Right lobe of liver (tissue), 6 donors: ENCODE measurements around the gene SZRD1. TPM values are rescaled to one million over a fixed set of nuclear protein-coding genes. Genes with fewer than 3 reads are reported as not detected.
A peak's percentile ranks its signal among the peaks of the same experiment; 100 is the strongest.

Experiments
- ATAC-seq, 4 donors: fragments of 200-7000 bp; cut with Tn5 transposase; one replicate each; pipeline ENCODE4 v1.9.1; 2020; ENCODE audit warnings: mild to moderate bottlenecking in 4 of 4, moderate library complexity in 4 of 4
- DNase-seq, 3 donors: peaks; one replicate each; pipeline ENCODE4 v3.0.0-alpha.2; 2020
- H3K27ac ChIP-seq, 3 donors: fragments of 200-600 bp; one replicate each; pipeline ENCODE4 v1.8.0; 2022
- H3K27me3 ChIP-seq, 2 donors: fragments of 200-600 bp; one replicate each; pipeline ENCODE4 v1.8.0; 2022
- H3K36me3 ChIP-seq, 4 donors: fragments of 200-600 bp; sonication (generic) in 1 of 4; one replicate each; pipeline versions ENCODE4 v1.5.1 to v1.8.0; 2017 to 2022; ENCODE audit warnings: control low read depth in 1 of 4
- H3K4me1 ChIP-seq, 4 donors: fragments of 200-600 bp; sonication (generic) in 1 of 4; one replicate each; pipeline versions ENCODE4 v1.5.1 to v1.8.0; 2017 to 2022; ENCODE audit warnings: control low read depth in 1 of 4
- H3K4me3 ChIP-seq, 3 donors: fragments of 200-600 bp; one replicate each; pipeline ENCODE4 v1.8.0; 2022
- H3K9me3 ChIP-seq, 4 donors: fragments of 200-600 bp; sonication (generic) in 1 of 4; one replicate each; pipeline versions ENCODE4 v1.5.1 to v1.8.0; 2017 to 2022; ENCODE audit warnings: control low read depth in 1 of 4
- CTCF ChIP-seq, 4 donors: fragments of 200-600 bp in 3 of 4; fragments of 450-650 bp in 1 of 4; IDR thresholded peaks; one replicate each; pipeline versions ENCODE4 v1.5.1 to v1.8.0; 2016 to 2022; ENCODE audit warnings: antibody characterized with exemption in 4 of 4, mild to moderate bottlenecking in 2 of 4
- POLR2A ChIP-seq: fragments of 450-650 bp; IDR thresholded peaks from one replicate; pipeline ENCODE4 v1.6.1; 2017; ENCODE audit warnings: antibody characterized with exemption, mild to moderate bottlenecking
- WGBS: methylation state at CpG from one replicate; pipeline ENCODE4 v1.1.6; 2018; ENCODE audit warnings: low coverage, low lambda C conversion rate; ENCODE audit not compliant: insufficient coverage; ENCODE audit errors: missing lambda C conversion rate; 5-methylcytosine and 5-hydroxymethylcytosine counted together
- intact Hi-C, 2 donors: fragments of 100-400 bp; cut with DNase I; formaldehyde crosslinking; loops; one replicate each; pipeline versions ENCODE4 v1.11.2 to v1.14.1; 2022
- total RNA-seq, 6 experiments: library from RNA; depleted of rRNA in 2 of 6; stranded (reverse); fragments of >200 nt in 2 of 6; fragmentation: NEBNext Ultra II Directional in 3 of 6; extraction: Animal tissue kit (Norgen Biotek cat#: 25700) in 3 of 6; gene quantifications; one replicate each; pipeline versions ENCODE4 v1.1.0 to v1.2.4, GENCODE V29; 2016 to 2023
- donor health status: DM: no; HTN: yes; CAD: no.
- donor health status: DM: no; HTN: no; CAD: no.
- donor health status: DM: no; HTN: no; CAD: no.
- donor health status: DM: no; HTN: yes; CAD: no.
- donor health status: DM: no; HTN: yes; CAD: no.

Gene SZRD1
- total RNA-seq, 6 experiments from 2014 or later: 41.4 to 57.8 (median 47.5) TPM

- intact Hi-C loops: no loop called here
- TF ChIP-seq CTCF (IDR thresholded peaks at IDR 0.05) (no peak), POLR2A (no peak)
- WGBS: 93% methylated on average over 3 of the region's 7 CpGs
- H3K9me3 ChIP-seq: no peaks in the 10 kb centered on the region
- no peaks in the 10 kb centered on the region for H3K27me3 ChIP-seq
- peak overlapping the region; percentile 67 to 79 (median 74) for H3K27ac ChIP-seq
- ATAC-seq (peak in 1 of 4 donors; percentile 19), DNase-seq (peak in 1 of 3 donors; percentile 49)
- peaks cover 0 to 13% (median 1%) of the 10 kb centered on the region in 4 donors for H3K36me3 ChIP-seq
- no peaks in the 10 kb centered on the region for H3K4me1 ChIP-seq
- H3K4me3 ChIP-seq: peak overlapping the region; percentile 72 to 96 (median 93)
Measured at GRCh38 chr1:16440131-16440469, 73.1 kb downstream of the SZRD1 start.

DNA sequence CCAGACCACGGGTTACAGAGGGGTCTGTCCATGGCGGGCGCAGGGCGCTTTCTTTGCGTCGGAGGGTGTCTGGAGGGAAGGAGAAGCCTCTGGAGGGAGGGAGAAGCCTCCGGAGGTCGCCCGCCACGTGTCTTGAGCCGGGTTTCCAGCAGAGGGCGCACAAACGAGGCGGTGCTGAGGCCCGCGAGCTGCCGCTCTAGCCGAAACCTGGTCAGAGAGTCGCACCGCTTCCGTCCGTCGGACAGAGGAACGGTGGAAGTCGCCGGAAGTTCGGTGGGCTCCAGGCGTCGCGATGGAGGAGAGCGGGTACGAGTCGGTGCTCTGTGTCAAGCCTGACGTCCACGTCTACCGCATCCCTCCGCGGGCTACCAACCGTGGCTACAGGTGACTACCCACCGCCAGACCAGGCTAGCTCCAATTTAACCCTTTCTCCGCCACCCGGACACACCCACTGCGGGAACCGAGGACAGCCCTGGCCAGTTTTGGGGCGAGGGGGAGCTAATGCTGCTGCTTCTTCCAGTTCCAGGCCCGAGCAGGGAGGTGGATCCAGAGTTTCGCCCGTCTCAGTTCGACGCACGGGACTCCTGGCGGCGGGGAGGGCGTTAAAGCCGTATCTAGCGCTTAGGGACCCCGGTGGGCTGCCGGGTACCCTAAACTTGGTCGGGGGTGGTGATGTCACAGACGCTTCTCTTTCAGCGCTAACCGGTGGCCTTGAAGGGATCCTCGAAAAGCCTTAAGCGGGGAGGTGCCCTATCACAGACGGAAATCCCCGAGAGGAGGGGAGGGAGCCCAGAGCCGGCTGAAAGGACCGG is 73.6 kb downstream of the SZRD1 start, which contains the start of gene NECAP2:
NECAP2 (plus strand) TSS at position 255 of the 812 bp plus-strand sequence; CDS start at position 293, 38 bp downstream.
- ATAC-seq (peak; percentile 94 to 97 (median 96)), DNase-seq (peak; percentile 93 to 95 (median 95))
- H3K9me3 ChIP-seq: no peaks in the 10 kb centered on the region
- no peaks in the 10 kb centered on the region for H3K27me3 ChIP-seq
- intact Hi-C loops: no loop called here
- TF ChIP-seq POLR2A (peak; percentile 66), CTCF (IDR thresholded peaks at IDR 0.05) (peak; percentile 71 to 97 (median 93))
- no peaks in the 10 kb centered on the region for H3K4me1 ChIP-seq
- H3K27ac ChIP-seq: peak within 1 kb of the TSS; percentile 67 to 79 (median 74)
- peak within 1 kb of the TSS; percentile 72 to 96 (median 93) for H3K4me3 ChIP-seq
- H3K36me3 ChIP-seq: peaks cover 0 to 13% (median 1%) of the 10 kb centered on the region in 4 donors
- 0% methylated on average over 16 of the region's 68 CpGs for WGBS

DNA sequence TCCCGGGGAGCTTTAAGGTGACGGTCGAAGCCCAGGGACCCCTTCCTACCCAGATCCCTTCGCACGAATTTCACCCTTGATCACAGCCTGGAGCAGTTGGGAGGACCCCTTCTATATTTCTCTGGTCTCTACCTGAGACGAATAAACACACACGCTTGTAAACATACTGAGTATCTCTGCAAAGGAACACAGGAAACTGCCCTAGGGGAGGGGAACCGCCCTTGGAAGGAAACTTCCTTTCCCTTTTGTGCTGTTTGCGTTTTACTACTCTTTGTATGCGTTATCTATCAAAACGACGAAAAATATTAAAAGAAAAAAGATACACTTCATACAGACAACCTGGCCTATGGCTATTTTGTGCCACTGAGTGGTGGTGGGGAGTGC is 74.2 kb downstream of the SZRD1 start:
- Histone ChIP-seq H3K27ac (peak overlapping the region; percentile 67 to 79 (median 74)), H3K4me3 (peak overlapping the region; percentile 72 to 96 (median 93)), H3K9me3 (no peaks in the 10 kb centered on the region), H3K27me3 (no peaks in the 10 kb centered on the region), H3K4me1 (no peaks in the 10 kb centered on the region), H3K36me3 (peaks cover 0 to 13% (median 2%) of the 10 kb centered on the region in 4 donors)
- intact Hi-C loops: no loop called here
- 2% methylated on average over 7 of the region's 12 CpGs for WGBS
- no peak for DNase-seq
- no peak for TF ChIP-seq POLR2A
- no peak for TF ChIP-seq CTCF (IDR thresholded peaks at IDR 0.05)
- peak; percentile 4 to 13 (median 10) for ATAC-seq

DNA sequence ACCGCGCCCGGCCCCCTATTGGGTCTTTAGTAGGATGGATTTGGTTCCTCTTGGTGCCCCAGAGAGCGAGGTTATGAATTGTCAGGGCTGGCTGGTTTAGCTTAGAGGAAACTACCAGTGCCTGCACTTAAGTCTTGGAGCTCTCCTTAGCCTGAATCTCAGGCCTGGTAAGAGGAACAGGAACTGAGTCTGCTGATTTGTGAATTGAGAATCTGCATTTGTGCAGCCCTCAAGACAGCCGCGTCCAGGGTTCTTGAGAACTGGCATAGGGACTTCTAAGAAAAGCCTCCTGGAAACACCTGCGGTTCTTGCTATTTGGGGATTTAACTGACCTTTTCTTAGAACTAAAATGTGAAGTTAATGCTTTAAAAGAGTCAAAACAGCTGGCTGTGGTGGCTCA is 75.2 kb downstream of the SZRD1 start:
- DNase-seq (no peak), ATAC-seq (peak in 2 of 4 donors; percentile 4 to 11)
- TF ChIP-seq CTCF (IDR thresholded peaks at IDR 0.05) (no peak), POLR2A (no peak)
- Histone ChIP-seq H3K9me3 (no peaks in the 10 kb centered on the region), H3K27me3 (no peaks in the 10 kb centered on the region), H3K4me3 (no peak overlapping the region), H3K4me1 (no peaks in the 10 kb centered on the region), H3K27ac (peak overlapping the region in 2 of 3 donors; percentile 40 to 79), H3K36me3 (peaks cover 0 to 16% (median 2%) of the 10 kb centered on the region in 4 donors)
- intact Hi-C loops: no loop called here
- no CpG with 5 or more reads among the region's 7 CpGs for WGBS
